Activated B cell treated with CpG ODN at 0.5 μM for 24 hours (primary cell): ENCODE measurements around the gene RASA3. TPM values are rescaled to one million over a fixed set of nuclear protein-coding genes. Genes with fewer than 3 reads are reported as not detected.

ENCODE experiments used
- ATAC-seq: fragments of 200-7000 bp; cut with Tn5 transposase; one replicate; pipeline ENCODE4 v1.10.0; 2021; ENCODE audit warnings: low read depth, mild to moderate bottlenecking, moderate library complexity
- CTCF ChIA-PET: fragments of 350-600 bp; sonication (Branson Sonifier 250); formaldehyde crosslinking; loops from one replicate; lab custom pipeline; 2021; ENCODE audit warnings: antibody characterized with exemption; lab: Charles Lee
- POLR2A ChIA-PET: fragments of 350-600 bp; sonication (Branson Sonifier 250); formaldehyde crosslinking; loops from one replicate; lab custom pipeline; 2021; ENCODE audit warnings: antibody characterized with exemption; lab: Charles Lee
- DNase-seq: peaks from one replicate; pipeline ENCODE4 v3.0.0; 2022
- H3K27ac Mint-ChIP-seq: one replicate; pipeline ENCODE4 v1.8.0; 2020; ENCODE audit warnings: mixed read lengths
- H3K27me3 Mint-ChIP-seq: one replicate; pipeline ENCODE4 v1.8.0; 2021; ENCODE audit warnings: mixed read lengths
- H3K36me3 Mint-ChIP-seq: one replicate; pipeline ENCODE4 v1.8.0; 2021; ENCODE audit warnings: low read depth, mixed read lengths
- H3K4me1 Mint-ChIP-seq: one replicate; pipeline ENCODE4 v1.8.0; 2021; ENCODE audit warnings: mixed read lengths
- H3K4me3 Mint-ChIP-seq: one replicate; pipeline ENCODE4 v1.8.0; 2020; ENCODE audit warnings: mild to moderate bottlenecking, mixed read lengths
- H3K9me3 Mint-ChIP-seq: one replicate; pipeline ENCODE4 v1.8.0; 2020; ENCODE audit warnings: mixed read lengths
- intact Hi-C: fragments of 100-400 bp; cut with micrococcal nuclease; formaldehyde crosslinking; loops from one replicate; pipeline ENCODE4 v1.15.1; 2024
- total RNA-seq: library from RNA; stranded (reverse); gene quantifications from 2 replicates; pipeline ENCODE4 v1.2.3, GENCODE V29; 2022
- TF ChIP-seq, protein P1 (sequence below): fragments of 200-600 bp; IDR thresholded peaks from one replicate; pipeline ENCODE4 v1.8.0; 2022; ENCODE audit warnings: antibody characterized with exemption, mild to moderate bottlenecking

RASA3 gene
- total RNA-seq, 1 donor from 2014 or later, result 20.4 TPM

DNA sequence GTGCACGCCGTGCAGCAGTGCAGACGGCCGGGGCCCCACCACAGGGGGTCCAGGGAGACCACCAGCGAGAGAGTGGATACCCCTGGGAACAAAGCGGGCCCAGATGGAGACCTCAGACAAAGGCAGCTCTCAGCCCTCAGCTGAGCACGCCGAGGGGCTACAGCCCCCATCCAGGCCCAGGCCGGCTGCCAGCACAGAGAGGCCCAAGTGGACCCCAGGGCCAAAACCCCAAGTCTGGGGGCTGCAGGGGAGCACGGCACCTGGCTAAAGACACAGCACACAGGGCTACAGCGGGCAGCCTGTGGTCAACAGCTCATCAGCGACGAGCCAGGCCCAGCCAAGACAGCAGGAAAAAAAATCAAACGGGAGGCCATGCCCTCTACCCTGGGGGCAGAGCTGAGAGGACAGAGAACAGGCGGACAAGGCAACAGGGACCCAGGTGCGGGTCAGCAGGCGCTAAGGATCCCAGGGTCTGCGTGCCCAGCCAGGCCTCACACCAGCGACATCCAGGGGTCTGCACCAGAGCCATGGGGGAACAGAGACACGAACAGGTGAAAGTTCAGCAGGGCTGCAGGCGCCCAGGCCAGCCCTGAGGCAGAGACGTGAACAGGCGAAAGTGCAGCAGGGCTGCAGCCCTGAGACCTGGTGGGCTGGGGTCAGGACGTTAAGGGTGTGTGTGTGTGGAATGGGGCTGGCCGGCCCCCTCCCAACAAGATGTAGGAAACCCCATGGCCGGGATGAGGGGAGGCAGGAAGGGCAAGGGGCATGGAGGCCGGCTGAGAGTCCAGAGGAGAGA is 34.3 kb downstream of the RASA3 start:
- ATAC-seq (no peak), DNase-seq (no peak)
- peaks cover 12% of the 10 kb centered on the region for H3K9me3 Mint-ChIP-seq
- H3K4me1 Mint-ChIP-seq, result peaks cover 45% of the 10 kb centered on the region
- no peak overlapping the region for H3K4me3 Mint-ChIP-seq
- POLR2A ChIA-PET, result no interaction called here
- H3K27me3 Mint-ChIP-seq, result no peaks in the 10 kb centered on the region
- peak overlapping the region; percentile 61 for H3K27ac Mint-ChIP-seq
- CTCF ChIA-PET, result no interaction called here
- TF ChIP-seq, protein P1, sequence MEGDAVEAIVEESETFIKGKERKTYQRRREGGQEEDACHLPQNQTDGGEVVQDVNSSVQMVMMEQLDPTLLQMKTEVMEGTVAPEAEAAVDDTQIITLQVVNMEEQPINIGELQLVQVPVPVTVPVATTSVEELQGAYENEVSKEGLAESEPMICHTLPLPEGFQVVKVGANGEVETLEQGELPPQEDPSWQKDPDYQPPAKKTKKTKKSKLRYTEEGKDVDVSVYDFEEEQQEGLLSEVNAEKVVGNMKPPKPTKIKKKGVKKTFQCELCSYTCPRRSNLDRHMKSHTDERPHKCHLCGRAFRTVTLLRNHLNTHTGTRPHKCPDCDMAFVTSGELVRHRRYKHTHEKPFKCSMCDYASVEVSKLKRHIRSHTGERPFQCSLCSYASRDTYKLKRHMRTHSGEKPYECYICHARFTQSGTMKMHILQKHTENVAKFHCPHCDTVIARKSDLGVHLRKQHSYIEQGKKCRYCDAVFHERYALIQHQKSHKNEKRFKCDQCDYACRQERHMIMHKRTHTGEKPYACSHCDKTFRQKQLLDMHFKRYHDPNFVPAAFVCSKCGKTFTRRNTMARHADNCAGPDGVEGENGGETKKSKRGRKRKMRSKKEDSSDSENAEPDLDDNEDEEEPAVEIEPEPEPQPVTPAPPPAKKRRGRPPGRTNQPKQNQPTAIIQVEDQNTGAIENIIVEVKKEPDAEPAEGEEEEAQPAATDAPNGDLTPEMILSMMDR, result no peak
- intact Hi-C loops, result no loop called here
- H3K36me3 Mint-ChIP-seq, result peaks cover 34% of the 10 kb centered on the region

DNA sequence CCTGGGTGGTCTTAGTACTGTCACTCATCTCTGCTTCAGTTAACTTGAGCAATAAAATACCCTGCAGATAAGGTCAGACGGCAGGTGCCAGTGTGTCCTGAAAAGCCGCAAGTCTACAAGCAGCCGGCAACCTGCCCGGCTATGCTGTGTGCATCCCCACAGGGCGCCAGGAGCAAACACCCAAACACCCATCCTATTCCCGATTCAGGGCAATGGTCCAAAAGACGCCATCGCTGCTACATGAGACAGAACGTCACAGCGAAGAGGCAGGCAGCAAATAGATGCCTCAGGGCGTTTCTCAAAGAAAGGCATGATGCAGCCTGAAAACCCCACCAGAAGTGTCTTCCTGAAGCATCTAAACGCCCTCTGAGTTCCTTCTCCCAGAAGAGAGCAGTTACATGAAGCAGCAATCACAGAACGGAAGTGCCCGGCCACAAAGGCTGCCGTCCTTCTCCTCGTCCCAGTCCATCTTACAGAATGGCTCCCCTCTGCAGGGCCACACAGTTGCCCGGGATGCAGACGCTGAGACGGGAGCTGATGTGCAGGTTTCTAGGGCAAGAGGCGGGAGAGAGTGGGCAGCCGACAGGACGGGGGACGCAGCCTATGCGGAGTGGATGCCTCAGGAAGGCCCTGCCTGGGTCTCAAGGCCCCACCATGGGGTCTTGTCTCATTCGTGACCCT is 35.1 kb downstream of the RASA3 start:
- no peak for DNase-seq
- Mint-ChIP-seq H3K9me3 (peaks cover 14% of the 10 kb centered on the region), H3K36me3 (peaks cover 36% of the 10 kb centered on the region), H3K4me3 (no peak overlapping the region), H3K4me1 (peaks cover 45% of the 10 kb centered on the region), H3K27ac (no peak overlapping the region), H3K27me3 (no peaks in the 10 kb centered on the region)
- POLR2A ChIA-PET, result no interaction called here
- TF ChIP-seq, protein P1, result no peak
- intact Hi-C loops, result no loop called here
- CTCF ChIA-PET, result no interaction called here
- ATAC-seq, result no peak

DNA sequence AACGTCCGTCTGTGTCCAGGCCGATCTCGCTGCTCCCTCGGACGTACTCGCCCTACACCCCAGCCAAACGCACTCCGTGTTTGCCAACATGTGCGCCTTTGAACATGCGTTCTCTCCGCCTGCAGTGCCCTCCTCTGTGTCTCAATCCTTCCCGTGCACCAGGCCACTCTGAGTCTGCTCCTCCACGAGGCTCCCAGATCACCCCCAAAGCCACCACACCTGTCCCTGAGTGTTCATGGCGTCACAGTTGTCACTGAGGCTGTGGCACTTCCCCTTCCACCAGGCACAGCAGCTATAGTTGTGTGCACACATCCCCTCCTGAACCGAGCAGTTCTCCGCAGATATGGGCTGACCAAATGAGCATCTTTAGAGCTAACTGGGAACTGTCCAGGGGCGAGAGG is 35.6 kb downstream of the RASA3 start:
- H3K4me3 Mint-ChIP-seq, result no peak overlapping the region
- H3K4me1 Mint-ChIP-seq, result peaks cover 45% of the 10 kb centered on the region
- H3K27ac Mint-ChIP-seq, result no peak overlapping the region
- DNase-seq, result no peak
- peaks cover 39% of the 10 kb centered on the region for H3K36me3 Mint-ChIP-seq
- H3K27me3 Mint-ChIP-seq, result no peaks in the 10 kb centered on the region
- intact Hi-C loops, result no loop called here
- ChIA-PET CTCF (no interaction called here), POLR2A (no interaction called here)
- no peak for ATAC-seq
- H3K9me3 Mint-ChIP-seq, result peaks cover 19% of the 10 kb centered on the region
- TF ChIP-seq, protein P1, result no peak

DNA sequence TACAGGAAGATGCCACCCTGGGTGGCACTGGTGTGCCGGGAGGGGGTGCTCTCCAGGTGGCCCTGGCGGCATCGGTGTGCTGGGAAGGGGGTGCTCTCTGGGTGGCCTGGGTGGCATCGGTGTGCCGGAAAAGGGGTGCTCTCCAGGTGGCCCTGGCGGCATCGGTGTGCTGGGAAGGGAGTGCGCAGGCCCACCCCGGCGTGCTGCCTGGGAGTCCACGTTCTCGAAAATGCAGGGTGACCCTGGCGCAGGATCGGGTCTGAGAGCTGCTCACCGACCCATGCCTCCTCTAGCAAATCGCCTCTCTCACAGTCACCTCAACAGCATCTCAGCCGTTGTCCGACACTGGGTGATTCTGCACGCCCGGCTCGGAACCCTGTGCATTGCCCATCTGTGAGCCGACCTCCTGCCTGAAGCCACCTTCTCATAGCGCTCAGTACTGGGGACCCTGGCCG is 36.4 kb downstream of the RASA3 start:
- Mint-ChIP-seq H3K27me3 (no peaks in the 10 kb centered on the region), H3K9me3 (peaks cover 24% of the 10 kb centered on the region), H3K27ac (no peak overlapping the region), H3K4me1 (peaks cover 47% of the 10 kb centered on the region), H3K36me3 (peaks cover 42% of the 10 kb centered on the region), H3K4me3 (no peak overlapping the region)
- TF ChIP-seq, protein P1, result no peak
- DNase-seq (no peak), ATAC-seq (no peak)
- ChIA-PET POLR2A (no interaction called here), CTCF (no interaction called here)
- intact Hi-C loops, result no loop called here

DNA sequence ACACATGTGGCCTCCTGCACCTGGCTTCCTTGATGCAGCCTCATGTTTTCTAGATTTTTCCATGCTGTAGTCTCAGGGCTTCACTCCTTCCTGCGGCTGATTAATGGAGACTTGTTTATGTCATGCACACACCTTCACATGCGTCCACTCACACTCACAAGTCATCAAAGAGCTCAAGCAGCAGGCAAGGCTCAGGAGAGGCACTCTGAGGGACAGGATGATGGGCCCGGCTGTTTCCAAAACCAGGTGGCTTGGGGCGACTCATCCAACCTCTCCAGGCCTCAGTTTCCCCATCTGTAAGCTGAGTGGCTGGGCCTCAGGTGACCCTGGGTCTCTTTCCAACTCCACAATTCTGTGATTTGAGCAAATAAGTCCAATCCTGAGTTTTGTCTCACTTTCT is 36.9 kb downstream of the RASA3 start:
- DNase-seq, result no peak
- no peak overlapping the region for H3K27ac Mint-ChIP-seq
- peaks cover 46% of the 10 kb centered on the region for H3K4me1 Mint-ChIP-seq
- TF ChIP-seq, protein P1, result no peak
- intact Hi-C loops, result no loop called here
- ATAC-seq, result no peak
- H3K4me3 Mint-ChIP-seq, result no peak overlapping the region
- peaks cover 24% of the 10 kb centered on the region for H3K9me3 Mint-ChIP-seq
- no peaks in the 10 kb centered on the region for H3K27me3 Mint-ChIP-seq
- POLR2A ChIA-PET, result interaction anchor here (0.5 kb wide), 1 partner anchor 18 kb away, joined by 3 read pairs; no protein-coding TSS in a partner anchor
- peaks cover 42% of the 10 kb centered on the region for H3K36me3 Mint-ChIP-seq
- CTCF ChIA-PET, result interaction anchor here (1.1 kb wide), 1 partner anchor 15 kb away, joined by 3 read pairs; no protein-coding TSS in a partner anchor
